Ramos (cell line): ENCODE results near the gene CUL7.

ENCODE experiments used
- in situ Hi-C: fragments of 300-500 bp; cut with MboI; formaldehyde crosslinking; loops from one replicate; pipeline ENCODE4 v1.14.3; 2022; ENCODE audit warnings: low sequenced_read_pairs; ENCODE audit not compliant: unreplicated experiment

The CUL7 gene

GRCh38 chr6:43053545-43054205, at the start of gene CUL7:
Gene CUL7 (minus strand): TSS chr6:43053851. CDS start chr6:43052788, 1,063 bp downstream.
- in situ Hi-C loops, result no loop called here

GRCh38 chr6:43101497-43101896, 47.8 kb upstream of the CUL7 start:
- in situ Hi-C loops, result no loop called here

- in situ Hi-C loops, result no loop called here
These were observed 43.9 kb upstream of the CUL7 start for GRCh38 chr6:43097502-43097901.

- in situ Hi-C loops, result no loop called here
These were observed 43.4 kb upstream of the CUL7 start for GRCh38 chr6:43097098-43097489.

- in situ Hi-C loops, result no loop called here
These were observed 42.9 kb upstream of the CUL7 start for GRCh38 chr6:43096451-43097097.

- in situ Hi-C loops, result no loop called here
These were observed 42.3 kb upstream of the CUL7 start for GRCh38 chr6:43095939-43096338.

- in situ Hi-C loops, result no loop called here
These were observed 40.0 kb upstream of the CUL7 start for GRCh38 chr6:43093436-43094289.

GRCh38 chr6:43092635-43093034, 39.0 kb upstream of the CUL7 start:
- in situ Hi-C loops, result no loop called here

- in situ Hi-C loops, result no loop called here
These were observed 37.9 kb upstream of the CUL7 start for GRCh38 chr6:43091436-43091991.

- in situ Hi-C loops, result no loop called here
These were observed 37.4 kb upstream of the CUL7 start for GRCh38 chr6:43091020-43091419.

GRCh38 chr6:43090559-43090956, 36.9 kb upstream of the CUL7 start:
- in situ Hi-C loops, result no loop called here

GRCh38 chr6:43089874-43090558, 36.4 kb upstream of the CUL7 start:
- in situ Hi-C loops, result no loop called here

GRCh38 chr6:43089467-43089866, 35.8 kb upstream of the CUL7 start:
- in situ Hi-C loops, result no loop called here

GRCh38 chr6:43088654-43089056, 35.0 kb upstream of the CUL7 start:
- in situ Hi-C loops, result no loop called here

- in situ Hi-C loops, result no loop called here
These were observed 32.5 kb upstream of the CUL7 start for GRCh38 chr6:43086022-43086658.

- in situ Hi-C loops, result loop anchor here (5.0 kb wide), 1 partner anchor 44 kb away; no protein-coding TSS in a partner anchor
These were observed 29.4 kb upstream of the CUL7 start for GRCh38 chr6:43082806-43083655.

GRCh38 chr6:43081922-43082321, 28.3 kb upstream of the CUL7 start:
- in situ Hi-C loops, result loop anchor here (5.0 kb wide), 1 partner anchor 45 kb away; no protein-coding TSS in a partner anchor

- in situ Hi-C loops, result loop anchor here (5.0 kb wide), 1 partner anchor 46 kb away; no protein-coding TSS in a partner anchor
These were observed 27.4 kb upstream of the CUL7 start for GRCh38 chr6:43081043-43081442.

- in situ Hi-C loops, result no loop called here
These were observed 25.0 kb upstream of the CUL7 start for GRCh38 chr6:43078691-43079090.
